ENCODE results near the gene ACAD10.
"Not testable (repeated sequence)": the region's sequence is repeated elsewhere in the genome, so short reads cannot be mapped to it uniquely, and the experiment has no call there.

The ACAD10 gene

GRCh38 chr12:111720457-111720856 is 34.6 kb downstream of the ACAD10 start:
- Histone ChIP-seq H4K20me1 (no peaks in the 10 kb centered on the region), H3K4me3 (no peak overlapping the region), H3K4me2 (no peak overlapping the region), H3K36me3 (peaks cover 81% of the 10 kb centered on the region), H3K9ac (no peak overlapping the region), H3K9me3 (peaks cover 10% of the 10 kb centered on the region), H3K4me1 (no peaks in the 10 kb centered on the region), H3K27me3 (no peaks in the 10 kb centered on the region), H3K27ac (no peak overlapping the region)
- TF ChIP-seq Cebpa-rat (IDR thresholded peaks at IDR 0.05): no peak

- H3K36me3 ChIP-seq: peaks cover 76% of the 10 kb centered on the region
- not testable (repeated sequence) for H3K27ac ChIP-seq, H3K9ac ChIP-seq, H3K4me1 ChIP-seq, H3K9me3 ChIP-seq, H3K27me3 ChIP-seq, H3K4me3 ChIP-seq, H3K4me2 ChIP-seq, H4K20me1 ChIP-seq
These were observed 38.0 kb downstream of the ACAD10 start for GRCh38 chr12:111723646-111724360.

GRCh38 chr12:111728795-111729194 is 42.9 kb downstream of the ACAD10 start:
- Histone ChIP-seq H3K27ac (no peak overlapping the region), H3K4me3 (no peak overlapping the region), H3K9me3 (peaks cover 8% of the 10 kb centered on the region), H4K20me1 (no peaks in the 10 kb centered on the region), H3K4me2 (no peak overlapping the region), H3K36me3 (peaks cover 67% of the 10 kb centered on the region), H3K4me1 (peaks cover 30% of the 10 kb centered on the region), H3K27me3 (no peaks in the 10 kb centered on the region), H3K9ac (no peak overlapping the region)
- TF ChIP-seq Cebpa-rat (IDR thresholded peaks at IDR 0.05): no peak

GRCh38 chr12:111730420-111730819 is 44.6 kb downstream of the ACAD10 start:
- H3K9ac ChIP-seq: peak overlapping the region; percentile 34; the same call in 1 of the 2 replicates
- H3K4me3 ChIP-seq: 0 out of 2 replicates have a peak overlapping the region, but pooled peaks have one; percentile 7
- H3K9me3 ChIP-seq: no peaks in the 10 kb centered on the region
- no peaks in the 10 kb centered on the region for H4K20me1 ChIP-seq
- peak overlapping the region; percentile 58 for H3K27ac ChIP-seq
- H3K27me3 ChIP-seq: no peaks in the 10 kb centered on the region
- H3K4me2 ChIP-seq: peak overlapping the region; percentile 73
- H3K36me3 ChIP-seq: peaks cover 66% of the 10 kb centered on the region
- no peak for TF ChIP-seq Cebpa-rat (IDR thresholded peaks at IDR 0.05)
- H3K4me1 ChIP-seq: peaks cover 30% of the 10 kb centered on the region

GRCh38 chr12:111732786-111733185 is 46.9 kb downstream of the ACAD10 start:
- peaks cover 30% of the 10 kb centered on the region for H3K4me1 ChIP-seq
- H3K27me3 ChIP-seq: no peaks in the 10 kb centered on the region
- peaks cover 69% of the 10 kb centered on the region for H3K36me3 ChIP-seq
- H3K4me2 ChIP-seq: no peak overlapping the region
- no peak overlapping the region for H3K9ac ChIP-seq
- TF ChIP-seq Cebpa-rat (IDR thresholded peaks at IDR 0.05): no peak
- no peaks in the 10 kb centered on the region for H3K9me3 ChIP-seq
- H3K27ac ChIP-seq: no peak overlapping the region
- no peaks in the 10 kb centered on the region for H4K20me1 ChIP-seq
- H3K4me3 ChIP-seq: no peak overlapping the region

GRCh38 chr12:111733340-111733915 is 47.6 kb downstream of the ACAD10 start:
- Histone ChIP-seq H3K9me3 (no peaks in the 10 kb centered on the region), H3K9ac (no peak overlapping the region), H3K4me3 (no peak overlapping the region), H3K27ac (no peak overlapping the region), H3K27me3 (no peaks in the 10 kb centered on the region), H3K4me1 (peaks cover 30% of the 10 kb centered on the region), H4K20me1 (no peaks in the 10 kb centered on the region), H3K36me3 (peaks cover 71% of the 10 kb centered on the region), H3K4me2 (no peak overlapping the region)
- no peak for TF ChIP-seq Cebpa-rat (IDR thresholded peaks at IDR 0.05)

- not testable (repeated sequence) for H4K20me1 ChIP-seq, H3K4me3 ChIP-seq, H3K4me2 ChIP-seq, H3K9ac ChIP-seq, H3K27me3 ChIP-seq, H3K9me3 ChIP-seq, H3K27ac ChIP-seq
- peaks cover 12% of the 10 kb centered on the region for H3K4me1 ChIP-seq
- H3K36me3 ChIP-seq: peaks cover 52% of the 10 kb centered on the region
These were observed 53.7 kb downstream of the ACAD10 start for GRCh38 chr12:111739524-111739923.

- H3K27ac ChIP-seq: no peak overlapping the region
- H3K27me3 ChIP-seq: no peaks in the 10 kb centered on the region
- H4K20me1 ChIP-seq: no peaks in the 10 kb centered on the region
- H3K9me3 ChIP-seq: no peaks in the 10 kb centered on the region
- no peak overlapping the region for H3K4me3 ChIP-seq
- TF ChIP-seq Cebpa-rat (IDR thresholded peaks at IDR 0.05): no peak
- peaks cover 58% of the 10 kb centered on the region for H3K36me3 ChIP-seq
- no peak overlapping the region for H3K9ac ChIP-seq
- peaks cover 12% of the 10 kb centered on the region for H3K4me1 ChIP-seq
- peak overlapping the region; percentile 23; the same call in 1 of the 2 replicates for H3K4me2 ChIP-seq
These were observed 55.5 kb downstream of the ACAD10 start for GRCh38 chr12:111741235-111741812.

- Histone ChIP-seq H3K9me3 (no peaks in the 10 kb centered on the region), H3K4me2 (no peak overlapping the region), H3K36me3 (peaks cover 68% of the 10 kb centered on the region), H3K27ac (no peak overlapping the region), H3K27me3 (no peaks in the 10 kb centered on the region), H3K4me3 (no peak overlapping the region), H4K20me1 (no peaks in the 10 kb centered on the region), H3K9ac (no peak overlapping the region), H3K4me1 (peaks cover 12% of the 10 kb centered on the region)
- TF ChIP-seq Cebpa-rat (IDR thresholded peaks at IDR 0.05): no peak
These were observed 59.4 kb downstream of the ACAD10 start for GRCh38 chr12:111745211-111745610.

- Histone ChIP-seq H3K4me3 (no peak overlapping the region), H3K4me2 (no peak overlapping the region), H3K27me3 (no peaks in the 10 kb centered on the region), H3K4me1 (no peaks in the 10 kb centered on the region), H4K20me1 (no peaks in the 10 kb centered on the region), H3K9ac (no peak overlapping the region), H3K27ac (no peak overlapping the region), H3K9me3 (no peaks in the 10 kb centered on the region), H3K36me3 (peaks cover 81% of the 10 kb centered on the region)
- TF ChIP-seq Cebpa-rat (IDR thresholded peaks at IDR 0.05): no peak
These were observed 61.5 kb downstream of the ACAD10 start for GRCh38 chr12:111747333-111747732.
